Left forelimb (tissue), 1 donor: Measurements from ENCODE around the gene KMT2E.
"Not testable (repeated sequence)": the region's sequence is repeated elsewhere in the genome, so short reads cannot be mapped to it uniquely, and the experiment has no call there.

Source experiments
- DNase-seq: peaks from one replicate; pipeline ENCODE4 v3.0.0-alpha.2; 2018; ENCODE audit warnings: low spot score

Gene KMT2E

DNA sequence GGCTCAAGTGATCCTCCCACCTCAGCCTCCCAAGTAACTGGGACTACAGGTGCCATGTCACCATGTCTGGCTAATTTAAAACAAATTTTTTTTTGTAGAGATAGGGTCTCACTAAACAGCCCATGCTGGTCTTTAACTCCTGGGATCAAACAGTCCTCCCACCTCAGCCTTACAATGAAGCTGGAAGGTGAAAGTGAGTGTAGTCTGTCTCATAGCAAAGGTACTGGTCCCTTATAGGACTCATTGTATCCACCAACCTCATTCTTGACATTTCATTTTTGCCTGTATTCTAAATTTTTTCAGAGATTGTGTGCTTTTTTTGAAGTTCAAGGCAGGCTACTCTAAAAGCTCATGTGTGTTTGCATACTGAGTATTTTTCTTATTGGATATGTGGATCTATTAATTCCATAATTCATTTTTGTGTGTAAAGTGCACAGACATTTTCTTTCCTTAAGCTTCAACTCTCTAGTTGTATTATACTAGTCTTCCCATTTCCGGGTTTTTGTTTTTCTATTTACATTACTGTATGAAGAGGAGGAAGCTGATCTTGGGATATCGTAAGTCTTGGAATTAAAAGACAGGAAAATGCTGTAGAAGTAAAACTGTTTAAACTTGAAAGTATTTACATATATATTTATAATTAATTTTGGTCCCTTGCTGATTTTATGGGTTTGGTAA is 13.3 kb downstream of the KMT2E start:
- DNase-seq: no peak

DNA sequence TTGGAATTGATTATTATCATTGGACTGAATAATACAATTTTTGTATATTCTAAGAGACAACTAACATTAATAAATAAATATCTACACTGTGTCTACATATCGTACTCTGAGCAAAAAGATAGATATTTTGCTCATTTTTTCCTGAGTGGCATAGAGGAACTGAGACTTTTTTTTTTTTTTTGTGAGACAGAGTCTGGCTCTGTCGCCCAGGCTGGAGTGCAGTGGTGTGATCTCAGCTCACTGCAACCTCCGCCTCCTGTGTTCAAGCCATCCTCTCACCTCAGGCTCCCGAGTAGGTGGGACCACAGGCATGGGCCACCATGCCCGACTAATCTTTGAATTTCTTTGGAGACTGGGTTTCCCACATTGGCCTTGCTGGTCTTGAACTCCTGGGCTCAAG is 14.0 kb downstream of the KMT2E start:
- no peak for DNase-seq

DNA sequence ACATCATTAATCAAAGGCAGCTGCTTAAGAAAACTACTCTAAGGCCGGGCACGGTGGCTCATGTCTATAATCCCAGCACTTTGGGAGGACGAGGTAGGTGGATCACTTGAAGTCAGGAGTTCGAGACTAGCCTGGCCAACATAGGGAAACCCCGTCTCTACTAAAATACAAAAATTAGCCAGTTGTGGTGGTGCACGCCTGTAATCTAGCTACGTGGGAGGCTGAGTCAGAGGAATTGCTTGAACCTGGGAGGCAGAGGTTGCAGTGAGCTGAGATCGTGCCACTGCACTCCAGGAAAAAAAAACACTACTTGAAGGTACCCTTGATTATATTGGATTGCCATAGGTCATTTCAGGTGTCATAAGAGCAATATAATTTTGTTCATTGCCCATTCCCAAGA is 14.9 kb downstream of the KMT2E start:
- DNase-seq: not testable (repeated sequence)

DNA sequence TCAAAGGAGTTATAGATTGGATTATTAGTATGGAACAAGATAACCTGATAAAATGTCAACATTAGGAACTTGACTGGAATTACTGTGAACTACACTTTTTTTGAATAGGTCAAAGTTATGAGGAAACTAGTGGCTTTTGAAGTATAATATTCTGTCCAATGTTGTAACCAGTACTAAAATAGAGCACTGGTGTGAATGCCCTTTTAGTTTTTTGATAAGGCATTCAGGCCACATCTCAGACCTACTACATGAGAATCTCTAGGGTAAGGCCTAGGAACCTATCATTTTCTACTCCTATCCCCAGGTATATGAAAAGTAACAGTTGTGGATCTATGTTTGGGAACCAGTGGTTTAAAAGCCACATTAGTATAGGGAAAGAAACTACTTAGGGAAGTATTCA is 16.4 kb downstream of the KMT2E start:
- no peak for DNase-seq

DNA sequence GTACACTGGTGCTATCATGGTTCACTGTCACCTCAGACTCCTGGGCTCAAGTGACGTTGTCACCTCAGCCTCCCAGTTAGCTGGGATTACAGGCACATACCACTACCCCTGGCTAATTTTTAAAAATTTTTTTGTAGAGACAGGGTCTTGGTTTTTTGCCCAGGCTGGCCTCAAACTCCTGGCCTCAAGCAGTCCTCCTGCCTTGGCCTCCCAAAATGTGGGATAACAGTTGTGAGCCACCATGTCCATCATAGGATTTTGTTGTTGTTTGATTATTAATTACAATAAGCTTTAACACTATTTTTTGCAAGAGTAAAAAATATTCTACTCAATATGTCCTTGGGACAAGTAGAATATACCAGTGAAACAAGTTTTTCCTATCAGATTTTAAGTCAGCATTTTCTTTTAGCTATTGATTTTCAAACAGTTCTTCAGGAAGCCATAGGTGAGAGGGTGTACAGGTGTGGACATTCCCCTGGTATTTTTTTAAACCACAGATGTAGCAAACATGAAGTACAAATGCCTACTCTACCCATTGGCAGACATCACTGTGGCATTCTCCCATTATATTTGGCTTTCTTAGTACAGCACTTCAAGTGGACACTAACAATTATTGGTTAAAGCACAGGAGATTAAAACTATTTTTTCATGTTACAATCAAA is 18.7 kb downstream of the KMT2E start:
- DNase-seq: no peak

DNA sequence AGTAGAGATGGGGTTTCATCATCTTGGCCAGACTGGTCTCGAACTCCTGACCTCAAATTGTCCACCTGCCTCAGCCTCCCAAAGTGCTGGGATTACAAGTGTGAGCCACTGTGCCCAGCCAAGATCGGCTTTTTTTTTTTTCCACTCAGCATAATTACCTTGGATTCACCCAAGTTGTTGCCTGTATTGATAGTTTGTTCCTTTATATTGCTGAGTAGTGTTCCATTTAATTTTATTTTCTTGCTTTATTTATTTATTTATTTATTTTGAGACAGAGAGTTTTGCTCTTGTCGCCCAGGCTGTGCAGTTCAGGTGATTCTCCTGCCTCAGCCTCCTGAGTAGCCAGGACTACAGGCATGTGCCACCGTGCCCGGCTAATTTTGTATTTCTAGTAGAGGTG is 21.3 kb downstream of the KMT2E start:
- DNase-seq: no peak

DNA sequence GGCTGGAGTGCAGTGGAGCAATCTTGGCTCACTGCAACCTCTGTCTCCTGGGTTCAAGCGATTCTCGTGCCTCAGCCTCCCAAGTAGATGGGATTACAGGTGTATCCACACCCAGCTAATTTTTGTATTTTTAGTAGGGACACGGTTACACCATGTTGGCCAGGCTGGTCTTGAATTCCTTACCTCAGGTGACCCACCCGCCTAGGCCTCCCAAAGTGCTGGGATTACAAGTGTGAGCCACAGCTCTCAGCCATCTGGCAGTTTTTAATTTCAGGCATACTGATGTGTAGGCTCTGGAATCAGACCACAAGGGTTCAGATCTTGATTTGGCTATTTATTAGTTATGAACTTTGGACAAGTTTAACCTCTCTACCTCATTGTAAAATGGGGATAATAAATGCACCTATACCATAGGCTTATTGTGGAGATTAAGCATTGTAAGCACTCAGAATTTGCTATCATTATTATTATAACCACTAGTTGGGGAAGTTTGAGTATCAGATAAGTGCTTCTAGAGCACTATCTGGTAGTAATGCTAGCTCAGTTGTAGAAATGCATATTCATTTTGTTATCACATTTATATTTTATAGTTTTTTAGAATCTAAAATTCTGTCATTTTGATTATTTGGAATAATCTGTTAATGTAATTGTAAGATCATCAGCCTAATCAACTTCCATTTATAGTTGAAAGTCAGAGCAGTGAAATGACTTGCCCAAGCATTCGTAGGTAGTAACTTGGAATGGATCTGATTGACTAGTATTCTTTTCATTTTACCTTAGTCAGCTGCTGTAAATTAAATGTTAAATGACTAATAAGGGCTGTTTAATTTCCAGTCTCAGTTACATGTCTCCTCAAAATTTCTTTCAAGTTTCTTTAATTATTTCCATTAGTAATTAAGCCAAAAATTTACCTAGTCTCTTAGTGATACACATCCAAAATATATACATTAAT is 22.5 kb downstream of the KMT2E start:
- no peak for DNase-seq

DNA sequence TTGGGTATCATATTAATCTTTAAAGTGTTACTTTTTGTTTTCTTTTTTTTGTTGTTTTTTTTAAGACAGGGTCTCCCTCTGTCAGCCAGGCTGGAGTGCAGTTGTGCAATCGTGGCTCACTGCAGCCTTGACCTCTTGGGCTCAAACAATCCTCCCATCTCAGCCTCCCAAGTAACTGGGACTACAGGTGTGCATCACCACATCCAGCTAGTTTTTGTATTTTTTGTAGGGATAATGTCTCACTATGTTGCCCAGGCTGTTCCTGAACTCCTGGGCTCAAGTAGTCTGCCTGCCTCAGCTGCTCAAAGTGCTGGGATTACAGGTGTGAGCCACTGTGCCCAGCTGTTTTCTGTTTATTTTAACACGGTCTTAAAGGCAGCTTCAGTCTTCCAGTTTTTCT is 23.3 kb downstream of the KMT2E start:
- DNase-seq: no peak

DNA sequence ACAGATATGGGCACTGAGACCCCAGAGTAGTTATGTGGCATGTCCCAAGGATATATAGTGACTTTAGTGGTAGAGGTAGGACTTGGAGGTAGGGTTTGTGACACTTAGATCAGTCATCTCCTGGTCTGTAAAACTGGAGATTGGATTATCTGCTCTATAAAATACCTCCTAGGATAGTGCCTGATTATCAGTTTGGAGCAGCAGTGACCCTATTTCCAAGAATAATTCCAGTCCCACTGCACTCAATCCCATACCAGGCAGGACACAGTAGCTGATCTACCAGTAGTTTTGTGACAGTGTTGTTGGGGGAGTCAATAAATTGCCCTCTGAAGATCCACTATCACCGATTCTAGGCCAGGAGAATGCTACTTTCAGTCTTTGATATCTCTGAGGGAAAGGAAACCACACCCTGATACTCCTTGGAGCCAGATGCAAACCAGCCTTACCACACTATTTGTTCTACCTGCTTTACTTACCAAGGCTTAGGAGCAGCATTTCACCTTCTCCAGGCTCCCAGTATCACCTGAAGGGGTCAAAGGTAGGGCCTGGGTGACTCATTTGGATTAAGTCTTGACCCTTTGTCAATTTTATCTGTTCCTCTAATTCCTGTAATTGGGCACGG is 30.6 kb downstream of the KMT2E start:
- no peak for DNase-seq

DNA sequence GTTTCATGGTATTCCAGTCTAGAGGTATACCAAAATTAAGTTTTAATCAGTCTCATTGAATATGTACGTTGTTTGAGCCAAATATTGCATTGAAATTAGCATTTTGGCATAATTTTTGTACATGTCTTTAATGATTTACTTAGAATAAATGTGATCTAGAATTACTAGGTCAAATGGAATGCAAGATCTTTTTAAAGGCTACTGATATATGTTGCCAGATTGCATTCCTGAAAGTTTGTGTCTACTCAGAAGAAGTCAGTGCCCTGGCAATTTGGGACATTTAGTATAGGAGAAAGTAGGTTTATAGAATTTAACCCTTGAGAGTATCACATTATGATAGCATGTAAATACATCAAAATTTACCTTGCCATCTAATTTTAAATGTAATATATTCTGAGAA is 32.4 kb downstream of the KMT2E start:
- DNase-seq: no peak

DNA sequence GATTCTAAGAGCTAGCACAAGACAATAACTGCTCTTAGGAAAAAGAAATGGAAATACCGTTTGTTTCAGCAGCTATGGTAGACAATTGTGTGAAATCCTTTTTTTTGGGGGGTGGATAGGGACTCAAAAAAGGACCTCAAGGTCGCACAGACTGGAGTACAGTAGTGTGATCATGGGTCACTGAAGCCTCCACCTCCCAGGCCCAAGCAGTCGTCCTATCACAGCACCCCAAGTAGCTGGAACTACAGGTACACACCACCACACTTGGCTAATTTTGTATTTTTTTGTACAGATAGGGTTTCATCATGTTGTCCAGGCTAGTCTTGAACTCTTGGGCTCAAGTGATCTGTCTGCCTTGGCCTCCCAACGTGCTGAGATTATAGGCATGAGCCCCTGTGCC is 33.9 kb downstream of the KMT2E start:
- no peak for DNase-seq

DNA sequence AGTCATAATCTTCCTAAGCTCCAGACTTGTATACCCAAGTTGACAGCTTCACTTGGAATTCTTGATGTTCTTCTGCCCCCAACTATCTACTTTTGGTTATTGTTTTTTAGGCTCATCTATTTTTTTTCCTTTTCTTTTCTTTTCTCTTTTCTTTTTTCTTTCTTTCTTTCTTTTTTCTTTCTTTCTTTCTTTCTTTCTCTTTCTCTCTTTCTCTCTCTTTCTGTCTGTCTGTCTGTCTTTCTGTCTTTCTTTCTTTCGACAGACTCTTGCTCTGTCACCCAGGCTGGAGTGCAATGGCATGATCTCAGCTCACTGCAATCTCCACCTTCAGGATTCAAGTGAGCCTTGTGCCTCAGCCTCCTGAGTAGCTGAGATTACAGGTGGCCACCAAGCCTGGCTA is 36.5 kb downstream of the KMT2E start:
- no peak for DNase-seq

DNA sequence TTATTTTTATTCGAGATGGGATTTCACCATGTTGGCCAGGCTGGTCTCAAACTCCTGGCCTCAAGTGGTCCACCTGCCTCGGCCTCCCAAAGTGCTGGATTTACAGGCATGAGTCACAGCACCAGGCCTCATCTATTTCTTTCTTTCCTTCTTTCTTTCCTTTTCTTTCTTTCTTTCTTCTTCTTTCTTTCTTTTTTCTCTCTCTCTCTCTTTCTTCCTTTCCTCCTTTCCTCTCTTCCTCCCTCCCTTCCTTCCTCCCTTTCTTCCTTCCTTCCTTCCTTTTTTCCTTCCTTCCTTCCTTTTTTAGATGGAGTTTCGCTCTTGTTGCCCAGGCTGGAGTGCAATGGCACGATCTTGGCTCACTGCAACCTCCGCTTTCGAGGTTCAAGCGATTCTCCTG is 36.9 kb downstream of the KMT2E start:
- not testable (repeated sequence) for DNase-seq

DNA sequence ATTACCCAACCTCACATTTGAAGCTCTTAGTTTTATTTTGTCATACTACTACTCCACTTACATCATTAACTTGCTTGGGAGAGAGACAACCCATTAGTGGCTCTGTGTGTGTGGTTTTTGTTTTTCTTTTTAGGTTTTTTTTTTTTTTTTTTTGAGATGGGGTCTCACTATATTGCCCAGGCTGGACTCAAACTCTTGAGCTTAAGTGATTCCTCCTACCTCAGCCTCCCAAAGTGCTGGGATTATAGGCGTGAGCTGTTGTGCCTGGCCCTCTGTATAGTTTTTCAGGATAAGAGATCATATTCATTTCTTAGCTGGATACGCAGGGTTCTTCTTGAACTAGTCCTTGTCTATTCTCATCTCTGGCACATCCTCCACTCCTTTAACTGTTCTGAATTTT is 41.1 kb downstream of the KMT2E start:
- no peak for DNase-seq

DNA sequence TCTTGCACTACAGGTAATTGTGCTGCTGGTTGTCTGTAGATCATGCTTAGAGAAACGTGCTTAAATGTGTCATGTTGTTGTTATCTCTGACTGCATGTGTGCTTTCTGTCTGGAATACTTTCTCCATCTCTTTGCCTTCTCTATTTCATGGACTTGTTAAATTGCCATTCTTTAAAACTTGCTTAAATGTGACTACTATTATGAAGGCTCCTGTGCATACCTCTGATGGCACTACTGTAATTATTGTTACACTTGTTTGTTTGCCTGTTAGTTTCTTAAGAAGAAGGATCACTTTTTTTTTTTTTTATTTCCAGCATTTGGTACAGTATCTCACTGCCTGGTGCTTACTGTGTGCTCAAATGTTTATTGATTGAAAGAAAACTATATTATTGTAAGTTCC is 41.6 kb downstream of the KMT2E start:
- no peak for DNase-seq

DNA sequence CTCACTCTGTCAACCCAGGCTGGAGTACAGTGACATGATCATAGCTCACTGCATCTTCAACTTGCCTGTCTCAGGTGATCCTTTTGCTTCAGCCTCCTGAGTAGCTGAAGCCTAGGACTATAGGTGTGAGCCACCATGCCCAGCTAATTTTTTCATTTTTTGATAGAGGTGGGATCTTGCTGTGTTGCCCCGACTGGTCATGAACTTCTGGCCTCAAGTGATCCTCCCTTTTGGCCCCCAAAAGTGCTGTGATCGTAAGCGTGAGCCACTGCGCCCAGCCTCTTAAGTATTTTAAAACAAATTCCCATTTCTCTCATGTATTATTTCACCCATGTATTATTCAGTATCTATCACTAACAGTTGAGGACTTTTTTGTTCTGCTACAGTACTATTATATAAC is 43.5 kb downstream of the KMT2E start:
- no peak for DNase-seq

DNA sequence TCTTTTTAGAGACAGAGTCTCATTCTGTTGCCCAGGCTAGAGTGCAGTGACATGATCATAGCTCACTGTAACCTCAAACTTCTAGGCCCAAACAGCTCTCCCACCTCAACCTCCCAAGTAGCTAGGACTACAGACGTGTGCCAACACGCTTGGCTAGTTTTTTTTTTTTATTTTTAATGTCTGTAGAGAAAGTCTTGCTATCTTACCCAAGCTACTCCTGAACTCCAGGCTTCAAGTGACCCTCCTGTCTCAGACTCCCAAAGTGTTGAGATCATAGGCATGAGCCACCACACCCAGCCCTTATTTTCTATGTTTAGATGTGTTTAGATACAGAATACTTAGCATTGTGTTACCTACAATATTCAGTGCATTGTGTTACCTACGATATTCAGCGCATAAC is 46.4 kb downstream of the KMT2E start:
- no peak for DNase-seq

DNA sequence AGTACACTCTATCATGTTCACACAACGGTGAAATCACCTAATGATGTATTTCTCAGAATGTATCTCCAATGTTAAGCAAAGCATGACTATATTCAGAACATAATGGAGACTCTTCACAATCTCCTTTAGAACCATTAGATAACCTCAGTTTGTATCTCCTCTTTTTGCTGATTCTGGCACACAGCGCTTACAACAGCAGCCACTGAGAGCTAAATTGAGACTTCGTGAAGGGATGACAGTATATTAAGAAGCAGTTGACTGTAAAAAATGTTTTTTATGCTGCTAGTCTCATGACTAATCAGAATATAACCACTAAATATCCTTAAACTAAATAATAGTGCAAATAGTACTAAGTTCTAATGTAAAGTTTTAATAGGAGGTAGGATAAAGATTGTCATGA is 46.9 kb downstream of the KMT2E start:
- DNase-seq: no peak

DNA sequence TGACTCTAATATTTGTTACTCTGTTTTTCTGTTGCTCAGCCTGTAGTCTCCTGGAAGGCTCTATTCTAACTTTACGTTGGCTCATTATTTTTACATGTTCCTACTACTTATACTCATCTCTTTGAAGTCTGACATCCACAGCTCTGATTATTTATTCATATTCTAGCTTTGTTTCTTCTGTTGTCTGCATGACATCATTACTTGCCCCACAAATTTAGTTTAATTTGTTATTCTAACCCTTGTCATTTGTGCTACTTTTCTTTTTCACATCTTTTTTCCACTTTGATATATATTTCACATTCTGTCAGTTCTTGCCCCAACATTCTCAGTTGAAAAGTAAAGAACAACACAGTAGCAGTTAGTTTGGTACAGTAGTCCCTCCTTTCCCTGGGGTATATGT is 51.1 kb downstream of the KMT2E start:
- no peak for DNase-seq

DNA sequence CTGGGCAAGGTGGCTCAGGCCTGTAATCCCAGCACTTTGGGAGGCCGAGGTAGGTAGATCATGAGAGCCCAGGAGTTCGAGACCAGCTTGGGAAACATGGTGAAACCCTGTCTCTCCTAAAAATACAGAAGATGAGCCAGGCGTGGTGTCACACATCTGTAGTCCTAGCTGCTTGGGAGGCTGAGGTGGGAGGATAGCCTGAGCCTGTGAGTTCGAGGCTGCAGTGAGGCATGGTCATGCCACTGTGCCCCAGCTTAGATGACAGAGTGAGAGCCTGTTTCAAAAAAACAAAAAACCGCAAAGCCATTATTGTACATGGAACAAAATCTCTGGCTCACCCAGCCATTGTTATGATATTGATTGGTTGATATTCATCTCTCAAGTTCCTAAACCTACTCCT is 53.7 kb downstream of the KMT2E start:
- DNase-seq: no peak

DNA sequence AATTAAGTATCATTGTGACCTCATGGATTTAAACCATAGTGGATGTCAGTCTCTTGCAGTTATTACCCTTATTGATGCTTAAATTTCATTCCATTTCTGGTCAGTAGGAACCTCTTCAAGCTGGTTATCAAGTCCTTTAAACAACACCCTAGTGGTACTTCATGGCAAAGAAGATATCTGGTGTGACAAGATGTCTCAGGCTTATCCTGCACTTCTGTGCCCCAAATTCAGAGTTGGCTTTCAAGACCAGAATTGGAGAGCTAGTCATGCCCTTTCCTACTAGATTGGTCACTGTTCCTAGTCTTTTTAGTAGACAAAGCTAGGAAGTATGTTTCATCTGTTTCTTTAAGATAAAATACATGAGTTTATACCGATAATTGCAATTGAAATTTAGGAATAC is 54.9 kb downstream of the KMT2E start:
- DNase-seq: no peak

DNA sequence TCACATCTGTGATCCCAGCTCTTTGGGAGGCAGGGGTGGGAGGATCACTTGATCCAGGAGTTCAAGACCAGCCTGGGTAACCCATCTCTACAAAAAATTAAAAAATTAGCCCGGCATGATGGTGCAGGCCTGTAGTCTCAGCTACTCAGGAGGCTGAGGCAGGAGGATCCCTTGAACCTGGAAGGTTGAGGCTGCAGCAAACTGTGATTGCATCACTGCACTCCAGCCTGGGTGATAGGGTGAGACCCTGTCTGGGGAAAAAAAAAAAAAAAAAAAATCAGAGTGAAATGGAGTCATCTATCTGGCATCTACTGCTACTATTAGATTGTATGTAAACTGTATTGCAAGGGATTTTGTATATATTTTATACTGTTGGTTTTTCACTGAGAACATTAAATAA is 59.1 kb downstream of the KMT2E start:
- no peak for DNase-seq

DNA sequence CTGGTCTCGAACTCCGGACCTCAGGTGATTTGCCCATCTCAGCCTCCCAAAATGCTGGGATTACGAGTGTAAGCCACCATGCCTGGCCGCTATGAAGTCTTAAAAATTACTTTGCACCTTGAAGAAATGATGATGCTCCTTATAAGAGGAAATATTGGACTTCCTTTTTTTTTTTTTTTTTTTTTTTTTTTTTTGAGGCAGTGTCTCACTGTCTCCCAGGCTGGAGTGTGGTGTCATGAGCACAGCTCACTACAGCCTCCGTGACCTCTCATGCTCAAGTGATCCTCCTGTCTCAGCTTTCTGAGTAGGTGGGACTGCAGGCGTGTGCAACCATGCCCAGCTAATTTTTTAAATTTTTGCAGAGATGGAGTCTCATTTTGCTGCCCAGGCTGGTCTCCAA is 65.3 kb downstream of the KMT2E start:
- DNase-seq: no peak
